Fibroblast of lung (primary cell): ENCODE results near the gene NR2C1. TPM values are rescaled to one million over a fixed set of nuclear protein-coding genes. Genes with fewer than 3 reads are reported as not detected.

Experiments
- DNase-seq, 2 donors: peaks; one replicate each; pipeline versions ENCODE4 v3.0.0 to v3.0.0-alpha.2; 2010; ENCODE audit warnings: low read depth in 2 of 2
- H2AFZ ChIP-seq: 2 replicates; pipeline ENCODE4 v1.5.1; 2012; ENCODE audit warnings: low read length, control low read depth, inconsistent platforms
- H3K27ac ChIP-seq: 2 replicates; pipeline ENCODE4 v1.5.1; 2011; ENCODE audit warnings: low read length, control low read depth; ENCODE audit not compliant: insufficient read depth
- H3K27me3 ChIP-seq: 2 replicates; pipeline ENCODE4 v1.5.1; 2011; ENCODE audit warnings: mild to moderate bottlenecking, low read length; ENCODE audit not compliant: control insufficient read depth, insufficient read depth
- H3K36me3 ChIP-seq: 2 replicates; pipeline ENCODE4 v1.5.1; 2011; ENCODE audit warnings: low read length; ENCODE audit not compliant: control insufficient read depth, insufficient read depth
- H3K4me1 ChIP-seq: 2 replicates; pipeline ENCODE4 v1.5.1; 2011; ENCODE audit warnings: low read length; ENCODE audit not compliant: control insufficient read depth, insufficient read depth; ENCODE audit errors: extremely low read depth
- H3K4me2 ChIP-seq: 2 replicates; pipeline ENCODE4 v1.5.1; 2011; ENCODE audit warnings: low read length, control low read depth; ENCODE audit not compliant: insufficient read depth; ENCODE audit errors: extremely low read depth
- H3K4me3 ChIP-seq, 4 experiments: fragments of 200-600 bp in 1 of 4; sonication (generic) in 1 of 4; replicated peaks in 1 of 4; 2 replicates each; pipeline ENCODE4 v1.5.1; 2011 to 2016; ENCODE audit warnings: low read length in 4 of 4, low read depth in 3 of 4, mild to moderate bottlenecking in 3 of 4, control low read depth in 2 of 4, inconsistent platforms in 1 of 4, mixed read lengths in 1 of 4; ENCODE audit not compliant: insufficient read depth in 1 of 4; ENCODE audit errors: control extremely low read depth in 1 of 4
- H3K79me2 ChIP-seq: 2 replicates; pipeline ENCODE4 v1.5.1; 2012; ENCODE audit warnings: mild to moderate bottlenecking, low read length, inconsistent platforms; ENCODE audit not compliant: control insufficient read depth, insufficient read depth
- H3K9ac ChIP-seq: 2 replicates; pipeline ENCODE4 v1.5.1; 2011; ENCODE audit warnings: mild to moderate bottlenecking, low read length, control low read depth; ENCODE audit not compliant: insufficient read depth
- H3K9me3 ChIP-seq: 2 replicates; pipeline ENCODE4 v1.5.1; 2012; ENCODE audit warnings: low read depth, low read length; ENCODE audit not compliant: control insufficient read depth, insufficient read depth
- H4K20me1 ChIP-seq: 2 replicates; pipeline ENCODE4 v1.5.1; 2011; ENCODE audit warnings: low read length; ENCODE audit not compliant: control insufficient read depth, insufficient read depth; ENCODE audit errors: extremely low read depth
- EZH2 ChIP-seq: IDR thresholded peaks from 2 replicates; pipeline ENCODE4 v1.5.1; 2012; ENCODE audit warnings: low read length, control low read depth, mild to moderate bottlenecking; ENCODE audit errors: missing control alignments
- polyA plus RNA-seq, 2 donors: library from polyadenylated mRNA; depleted of rRNA in 1 of 2; stranded (reverse) in 1 of 2; unstranded in 1 of 2; fragments of >200 nt; gene quantifications; 2 replicates each; pipeline ENCODE4 v1.2.1, GENCODE V29; 2011 to 2012; ENCODE audit warnings: missing spikeins in 1 of 2
- total RNA-seq: library from RNA; depleted of rRNA; stranded (reverse); fragments of >200 nt; gene quantifications from 2 replicates; pipeline ENCODE4 v1.2.1, GENCODE V29; 2014
- TF ChIP-seq, protein P1 (sequence below), 2 donors: IDR thresholded peaks in 1 of 2; conservative IDR thresholded peaks in 1 of 2; 1 replicate in 1 of 2; 2 replicates in 1 of 2; pipeline ENCODE4 v1.5.1; 2011 to 2012; ENCODE audit warnings: low read length in 2 of 2, control low read depth in 1 of 2, inconsistent platforms in 1 of 2, low read depth in 1 of 2, mild to moderate bottlenecking in 1 of 2

NR2C1 gene
- total and polyA plus RNA-seq, 2 donors (not counting 1 experiment from before 2014, with no cell fraction given), result 25.6 to 27.0 TPM

DNA sequence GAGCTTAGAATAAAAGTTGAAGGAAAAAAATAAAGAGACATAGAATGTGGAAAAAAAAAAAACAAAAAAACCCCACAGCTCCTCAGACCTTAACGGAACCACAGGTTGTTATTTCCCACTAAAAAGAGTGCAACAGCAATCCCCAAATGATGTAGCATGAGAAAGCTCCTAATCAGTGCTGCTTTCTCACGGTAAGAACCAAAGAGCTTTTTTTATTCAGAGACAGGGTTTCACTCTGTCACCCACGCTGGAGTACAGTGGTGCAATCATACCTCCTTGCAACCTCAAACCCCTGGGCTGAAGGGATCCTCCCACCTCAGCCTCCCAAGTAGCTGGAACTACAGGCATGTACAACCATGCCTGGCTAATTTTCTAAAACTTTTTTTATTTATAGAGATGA lies 83.2 kb downstream of the NR2C1 start:
- no peak overlapping the region for H3K4me3 ChIP-seq
- H3K9me3 ChIP-seq, result no peaks in the 10 kb centered on the region
- TF ChIP-seq, protein P1, sequence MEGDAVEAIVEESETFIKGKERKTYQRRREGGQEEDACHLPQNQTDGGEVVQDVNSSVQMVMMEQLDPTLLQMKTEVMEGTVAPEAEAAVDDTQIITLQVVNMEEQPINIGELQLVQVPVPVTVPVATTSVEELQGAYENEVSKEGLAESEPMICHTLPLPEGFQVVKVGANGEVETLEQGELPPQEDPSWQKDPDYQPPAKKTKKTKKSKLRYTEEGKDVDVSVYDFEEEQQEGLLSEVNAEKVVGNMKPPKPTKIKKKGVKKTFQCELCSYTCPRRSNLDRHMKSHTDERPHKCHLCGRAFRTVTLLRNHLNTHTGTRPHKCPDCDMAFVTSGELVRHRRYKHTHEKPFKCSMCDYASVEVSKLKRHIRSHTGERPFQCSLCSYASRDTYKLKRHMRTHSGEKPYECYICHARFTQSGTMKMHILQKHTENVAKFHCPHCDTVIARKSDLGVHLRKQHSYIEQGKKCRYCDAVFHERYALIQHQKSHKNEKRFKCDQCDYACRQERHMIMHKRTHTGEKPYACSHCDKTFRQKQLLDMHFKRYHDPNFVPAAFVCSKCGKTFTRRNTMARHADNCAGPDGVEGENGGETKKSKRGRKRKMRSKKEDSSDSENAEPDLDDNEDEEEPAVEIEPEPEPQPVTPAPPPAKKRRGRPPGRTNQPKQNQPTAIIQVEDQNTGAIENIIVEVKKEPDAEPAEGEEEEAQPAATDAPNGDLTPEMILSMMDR (conservative IDR thresholded peaks at IDR 0.05 in 1 of 2, IDR thresholded peaks at IDR 0.05 in 1 of 2; ENCODE audit: low read depth in 1 of 2, low read length in 2 of 2), result no peak
- no peak for TF ChIP-seq EZH2
- no peaks in the 10 kb centered on the region for H3K79me2 ChIP-seq
- DNase-seq, result no peak
- no peak overlapping the region for H2AFZ ChIP-seq
- H4K20me1 ChIP-seq, result no peaks in the 10 kb centered on the region
- peaks cover 2% of the 10 kb centered on the region for H3K4me1 ChIP-seq
- H3K36me3 ChIP-seq, result peaks cover 2% of the 10 kb centered on the region
- no peaks in the 10 kb centered on the region for H3K27me3 ChIP-seq
- no peak overlapping the region for H3K27ac ChIP-seq
- H3K4me2 ChIP-seq, result no peak overlapping the region
- H3K9ac ChIP-seq, result no peak overlapping the region

DNA sequence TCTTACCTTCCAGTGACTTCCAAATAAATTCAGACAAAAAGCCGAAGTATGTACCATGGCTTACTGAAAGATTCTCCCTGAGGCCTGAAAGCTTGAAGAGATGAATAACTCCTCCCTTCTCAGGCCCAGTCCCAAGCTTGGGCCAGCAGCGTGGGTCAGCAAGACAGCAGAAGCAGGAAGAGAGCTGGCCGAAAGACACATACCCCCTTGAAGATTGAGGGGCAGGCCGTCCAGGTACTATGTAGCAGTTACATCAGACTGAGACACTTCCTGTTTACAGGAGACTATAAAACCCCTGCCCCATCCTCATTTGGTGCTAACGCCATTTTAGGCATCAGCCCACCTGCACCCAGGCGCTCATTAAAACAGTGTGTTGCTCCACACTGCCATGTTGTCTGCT lies 84.9 kb downstream of the NR2C1 start:
- Histone ChIP-seq H3K9ac (no peak overlapping the region), H3K4me2 (no peak overlapping the region)

DNA sequence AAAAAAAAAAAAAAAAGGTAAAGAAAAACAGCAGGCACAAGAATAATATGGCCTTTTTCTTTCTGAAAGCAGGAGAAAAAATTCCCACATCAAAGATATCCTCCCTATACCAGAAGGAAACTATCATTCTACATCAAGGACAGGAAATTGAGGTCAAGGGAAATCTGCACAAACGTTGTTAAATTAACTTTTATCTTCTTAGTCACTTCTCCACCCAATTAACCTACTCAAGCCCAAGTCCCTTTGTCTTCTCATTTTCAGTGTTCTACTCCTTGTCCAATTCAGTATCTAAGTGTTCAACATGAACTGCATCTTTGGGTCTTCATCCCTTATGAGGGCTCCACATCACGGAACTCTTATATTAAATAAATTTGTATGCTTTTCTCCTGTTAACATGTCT lies 85.6 kb downstream of the NR2C1 start:
- no peaks in the 10 kb centered on the region for H3K9me3 ChIP-seq

More for the DNA sequence above, 84.9 kb downstream of the NR2C1 start:
- H3K79me2 ChIP-seq, result no peaks in the 10 kb centered on the region
- H2AFZ ChIP-seq, result no peak overlapping the region
- no peak for DNase-seq
- TF ChIP-seq, protein P1 (conservative IDR thresholded peaks at IDR 0.05 in 1 of 2, IDR thresholded peaks at IDR 0.05 in 1 of 2; ENCODE audit: low read depth in 1 of 2, low read length in 2 of 2), result no peak
- TF ChIP-seq EZH2, result no peak
- H3K36me3 ChIP-seq, result peaks cover 2% of the 10 kb centered on the region
- H3K9me3 ChIP-seq, result no peaks in the 10 kb centered on the region
- H3K27me3 ChIP-seq, result no peaks in the 10 kb centered on the region
- H3K27ac ChIP-seq, result no peak overlapping the region
- H3K4me3 ChIP-seq, result no peak overlapping the region
- no peaks in the 10 kb centered on the region for H4K20me1 ChIP-seq
- H3K4me1 ChIP-seq, result peaks cover 6% of the 10 kb centered on the region

More for the DNA sequence above, 85.6 kb downstream of the NR2C1 start:
- H3K9ac ChIP-seq, result no peak overlapping the region
- H4K20me1 ChIP-seq, result no peaks in the 10 kb centered on the region
- H3K27me3 ChIP-seq, result no peaks in the 10 kb centered on the region
- no peak overlapping the region for H3K4me3 ChIP-seq
- H3K4me2 ChIP-seq, result no peak overlapping the region
- no peak overlapping the region for H3K27ac ChIP-seq
- H3K36me3 ChIP-seq, result peaks cover 2% of the 10 kb centered on the region
- TF ChIP-seq, protein P1 (conservative IDR thresholded peaks at IDR 0.05 in 1 of 2, IDR thresholded peaks at IDR 0.05 in 1 of 2; ENCODE audit: low read depth in 1 of 2, low read length in 2 of 2), result no peak
- TF ChIP-seq EZH2, result no peak
- no peak overlapping the region for H2AFZ ChIP-seq
- no peaks in the 10 kb centered on the region for H3K79me2 ChIP-seq
- peak in 1 of 2 donors; percentile 35 for DNase-seq
- H3K4me1 ChIP-seq, result peaks cover 12% of the 10 kb centered on the region
